Measurements from ENCODE around the gene IGFL4. TPM values are rescaled to one million over a fixed set of nuclear protein-coding genes. Genes with fewer than 3 reads are reported as not detected.
A peak's percentile ranks its signal among the peaks of the same experiment; 100 is the strongest.

Gene IGFL4
- total and polyA plus RNA-seq, 8 donors, result 0.15 TPM; not detected in 7

DNA sequence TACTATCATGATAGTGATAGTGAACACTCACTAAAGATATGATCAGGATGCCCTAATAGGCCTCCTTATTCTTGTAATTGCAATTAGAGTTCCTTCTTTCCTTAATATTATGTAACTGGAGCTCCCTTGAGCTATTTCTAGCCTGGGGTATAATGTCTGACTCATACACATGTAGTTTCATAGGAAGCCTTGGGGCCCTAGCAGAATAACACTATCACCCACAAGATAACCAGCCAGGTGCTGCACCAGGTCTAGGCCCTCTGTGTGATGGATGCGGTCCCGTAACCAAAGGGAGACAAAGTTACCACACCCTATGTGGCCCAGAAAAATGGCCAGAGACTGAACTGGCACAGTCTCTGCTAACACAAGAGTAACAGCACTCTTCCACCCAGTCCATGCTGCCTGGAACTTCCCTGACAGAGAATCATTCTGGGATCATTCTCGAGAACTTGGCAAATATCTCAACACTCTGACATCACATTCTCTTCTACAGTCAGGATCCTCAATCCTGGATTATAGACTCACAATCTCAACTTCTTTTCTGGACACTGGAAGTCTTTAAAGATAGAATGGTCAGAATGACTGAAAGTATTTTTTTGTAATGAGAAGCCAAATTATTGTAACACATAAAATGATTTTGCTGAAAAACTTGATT lies 32.6 kb upstream of the IGFL4 start:
- H3K4me3 ChIP-seq, result no peak overlapping the region
- intact Hi-C loops (cut with DNase I; ENCODE audit: low total_unique reads), result no loop called here
- H3K27ac ChIP-seq, result no peak overlapping the region
- 78 to 87% (median 81%) methylated on average over 3 of the region's 3 CpGs for WGBS, 5 donors
- TF ChIP-seq POLR2AphosphoS5 (IDR thresholded peaks at IDR 0.05), result no peak
- TF ChIP-seq, protein P1, sequence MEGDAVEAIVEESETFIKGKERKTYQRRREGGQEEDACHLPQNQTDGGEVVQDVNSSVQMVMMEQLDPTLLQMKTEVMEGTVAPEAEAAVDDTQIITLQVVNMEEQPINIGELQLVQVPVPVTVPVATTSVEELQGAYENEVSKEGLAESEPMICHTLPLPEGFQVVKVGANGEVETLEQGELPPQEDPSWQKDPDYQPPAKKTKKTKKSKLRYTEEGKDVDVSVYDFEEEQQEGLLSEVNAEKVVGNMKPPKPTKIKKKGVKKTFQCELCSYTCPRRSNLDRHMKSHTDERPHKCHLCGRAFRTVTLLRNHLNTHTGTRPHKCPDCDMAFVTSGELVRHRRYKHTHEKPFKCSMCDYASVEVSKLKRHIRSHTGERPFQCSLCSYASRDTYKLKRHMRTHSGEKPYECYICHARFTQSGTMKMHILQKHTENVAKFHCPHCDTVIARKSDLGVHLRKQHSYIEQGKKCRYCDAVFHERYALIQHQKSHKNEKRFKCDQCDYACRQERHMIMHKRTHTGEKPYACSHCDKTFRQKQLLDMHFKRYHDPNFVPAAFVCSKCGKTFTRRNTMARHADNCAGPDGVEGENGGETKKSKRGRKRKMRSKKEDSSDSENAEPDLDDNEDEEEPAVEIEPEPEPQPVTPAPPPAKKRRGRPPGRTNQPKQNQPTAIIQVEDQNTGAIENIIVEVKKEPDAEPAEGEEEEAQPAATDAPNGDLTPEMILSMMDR (IDR thresholded peaks at IDR 0.05), result no peak
- no peak for TF ChIP-seq POLR2A (IDR thresholded peaks at IDR 0.05)
- TF ChIP-seq EP300 (IDR thresholded peaks at IDR 0.05), result no peak
- no peaks in the 10 kb centered on the region for H3K36me3 ChIP-seq
- peaks cover 8 to 91% (median 47%) of the 10 kb centered on the region in 3 donors for H3K27me3 ChIP-seq
- H3K4me1 ChIP-seq, result peaks cover 6 to 17% (median 9%) of the 10 kb centered on the region in 4 donors
- DNase-seq, result no peak
- peaks cover 0 to 2% (median 0%) of the 10 kb centered on the region in 4 donors for H3K9me3 ChIP-seq

DNA sequence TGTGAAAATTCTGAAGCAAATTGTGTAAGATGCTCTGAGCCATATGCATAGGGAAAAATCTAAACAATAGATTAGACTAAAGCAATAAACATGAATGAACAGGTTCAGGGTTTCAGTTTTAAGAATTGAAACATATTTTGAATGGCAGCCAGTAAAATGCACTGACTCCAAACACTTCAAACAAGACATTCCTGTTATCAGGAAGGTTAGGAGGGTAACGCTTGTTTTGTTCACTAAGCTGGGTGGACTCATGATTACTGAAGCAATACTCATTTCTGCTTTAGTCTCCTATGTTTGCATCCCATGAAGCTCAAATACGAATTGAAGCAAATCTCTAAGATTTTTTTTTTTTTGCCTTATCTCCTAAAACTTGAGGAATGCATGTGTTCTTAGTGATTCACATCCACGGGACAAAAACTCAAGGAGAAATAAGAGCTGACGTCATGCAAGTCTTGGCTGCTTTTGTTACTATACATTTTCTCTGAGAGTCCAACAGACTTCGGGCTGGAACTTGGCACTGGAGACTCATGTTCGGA lies 29.1 kb upstream of the IGFL4 start:
- TF ChIP-seq EP300 (IDR thresholded peaks at IDR 0.05) (no peak), POLR2A (IDR thresholded peaks at IDR 0.05) (no peak), POLR2AphosphoS5 (IDR thresholded peaks at IDR 0.05) (no peak)
- TF ChIP-seq, protein P1 (IDR thresholded peaks at IDR 0.05), result no peak
- WGBS, 5 donors, result 21 to 32% (median 24%) methylated on average over 6 of the region's 6 CpGs
- peak in 1 of 2 donors; percentile 65 for DNase-seq
- Histone ChIP-seq H3K27me3 (peaks cover 0 to 86% (median 24%) of the 10 kb centered on the region in 3 donors), H3K9me3 (no peaks in the 10 kb centered on the region), H3K4me3 (no peak overlapping the region), H3K36me3 (no peaks in the 10 kb centered on the region), H3K27ac (no peak overlapping the region), H3K4me1 (peaks cover 0 to 7% (median 0%) of the 10 kb centered on the region in 4 donors)
- intact Hi-C loops (cut with DNase I; ENCODE audit: low total_unique reads), result no loop called here

DNA sequence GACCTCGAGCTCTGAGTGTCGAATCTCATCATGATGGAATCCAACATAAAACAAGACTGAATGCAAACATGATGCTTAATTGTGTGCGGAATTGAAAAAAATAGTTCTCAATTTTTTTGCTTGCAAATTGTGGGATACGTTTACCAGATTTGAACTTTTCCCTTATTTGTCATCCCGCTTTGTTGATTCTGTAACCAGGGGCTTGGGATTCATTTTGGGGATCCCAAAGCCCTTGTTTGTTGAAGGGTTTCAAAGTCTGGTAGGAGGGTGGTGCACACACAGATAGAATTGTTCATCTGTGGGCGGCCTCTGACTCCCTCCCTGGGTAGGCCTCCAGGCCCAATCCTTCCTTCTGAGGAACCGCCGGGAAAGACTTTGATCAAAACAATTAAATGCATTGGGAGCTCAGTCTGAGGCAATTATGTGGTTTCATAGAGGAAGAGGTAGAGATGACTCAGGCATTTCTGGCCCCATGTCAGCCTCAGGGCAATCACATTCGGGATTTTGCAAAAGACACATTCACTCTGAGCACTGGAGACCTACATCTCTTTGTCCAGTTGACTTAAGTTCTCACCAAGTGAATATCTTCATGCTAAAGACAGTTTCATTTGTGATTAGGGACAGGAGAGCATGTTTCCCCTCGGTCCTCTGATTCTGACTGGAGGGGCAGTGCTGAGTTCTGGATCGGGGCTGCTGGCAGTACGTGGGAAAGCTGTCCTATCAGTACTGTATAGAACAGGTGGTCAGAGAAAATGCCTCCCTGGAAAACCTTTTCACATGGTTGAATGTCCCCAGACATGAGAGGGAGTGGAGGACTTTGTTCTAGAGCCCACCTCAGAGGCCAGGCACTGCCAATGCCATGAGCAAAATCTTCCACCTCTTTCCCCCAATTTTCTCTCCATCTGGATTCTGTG lies 27.8 kb upstream of the IGFL4 start:
- no peaks in the 10 kb centered on the region for H3K36me3 ChIP-seq
- peaks cover 0 to 7% (median 0%) of the 10 kb centered on the region in 4 donors for H3K4me1 ChIP-seq
- H3K27me3 ChIP-seq, result peaks cover 0 to 81% (median 20%) of the 10 kb centered on the region in 3 donors
- no peak for DNase-seq
- TF ChIP-seq, protein P1 (IDR thresholded peaks at IDR 0.05), result no peak
- no peak for TF ChIP-seq EP300 (IDR thresholded peaks at IDR 0.05)
- no peak for TF ChIP-seq POLR2A (IDR thresholded peaks at IDR 0.05)
- no peak for TF ChIP-seq POLR2AphosphoS5 (IDR thresholded peaks at IDR 0.05)
- no peak overlapping the region for H3K27ac ChIP-seq
- WGBS, 5 donors, result 59 to 78% (median 71%) methylated on average over 12 of the region's 12 CpGs
- H3K4me3 ChIP-seq, result no peak overlapping the region
- no peaks in the 10 kb centered on the region for H3K9me3 ChIP-seq
- intact Hi-C loops (cut with DNase I; ENCODE audit: low total_unique reads), result no loop called here

DNA sequence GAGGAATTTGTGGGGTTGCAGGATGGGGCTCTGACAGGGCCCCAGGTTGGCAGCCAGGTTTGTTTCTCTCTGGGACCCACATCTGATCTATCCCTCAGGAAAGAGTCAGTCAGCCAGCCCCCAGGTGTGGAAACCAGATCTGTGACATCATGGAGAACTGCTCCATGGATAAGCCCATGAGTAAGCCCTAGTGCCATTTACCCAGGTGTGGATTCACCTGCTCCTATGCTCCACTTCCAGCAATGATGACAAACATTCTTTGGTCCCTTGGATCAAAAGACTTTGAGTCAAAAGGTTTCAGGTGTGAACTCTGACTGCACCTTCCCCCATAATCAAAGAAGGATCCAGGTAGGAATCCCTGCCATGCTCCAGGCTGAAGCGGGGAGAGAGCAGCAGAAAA lies 26.9 kb upstream of the IGFL4 start:
- no peak overlapping the region for H3K4me3 ChIP-seq
- WGBS, 5 donors, result 80 to 97% (median 87%) methylated on average over 1 of the region's 1 CpG
- H3K27ac ChIP-seq, result no peak overlapping the region
- DNase-seq, result no peak
- intact Hi-C loops (cut with DNase I; ENCODE audit: low total_unique reads), result no loop called here
- H3K4me1 ChIP-seq, result peaks cover 0 to 7% (median 0%) of the 10 kb centered on the region in 4 donors
- TF ChIP-seq EP300 (IDR thresholded peaks at IDR 0.05), result no peak
- TF ChIP-seq, protein P1 (IDR thresholded peaks at IDR 0.05), result no peak
- TF ChIP-seq POLR2AphosphoS5 (IDR thresholded peaks at IDR 0.05), result no peak
- no peak for TF ChIP-seq POLR2A (IDR thresholded peaks at IDR 0.05)
- peaks cover 0 to 76% (median 20%) of the 10 kb centered on the region in 3 donors for H3K27me3 ChIP-seq
- no peaks in the 10 kb centered on the region for H3K36me3 ChIP-seq
- no peaks in the 10 kb centered on the region for H3K9me3 ChIP-seq

All from stomach (tissue), 9 donors.